Activated CD8-positive, alpha-beta T cell treated with anti-CD3 and anti-CD28 coated beads for 36 hours (primary cell): ENCODE data around the gene UBB. TPM values are rescaled to one million over a fixed set of nuclear protein-coding genes. Genes with fewer than 3 reads are reported as not detected.

ENCODE experiments used
- ATAC-seq: fragments of 200-7000 bp; cut with Tn5 transposase; one replicate; pipeline ENCODE4 v1.10.0; 2021; ENCODE audit warnings: mild to moderate bottlenecking, moderate library complexity
- CTCF ChIA-PET: fragments of 350-600 bp; sonication (Branson Sonifier 250); formaldehyde crosslinking; loops from one replicate; lab custom pipeline; 2021; ENCODE audit warnings: antibody characterized with exemption; lab: Charles Lee
- POLR2A ChIA-PET: fragments of 350-600 bp; sonication (Branson Sonifier 250); formaldehyde crosslinking; loops from one replicate; lab custom pipeline; 2021; ENCODE audit warnings: antibody characterized with exemption; lab: Charles Lee
- DNase-seq: peaks from one replicate; pipeline ENCODE4 v3.0.0-alpha.2; 2020
- H3K27ac Mint-ChIP-seq: one replicate; pipeline ENCODE4 v1.8.0; 2021; ENCODE audit warnings: mild to moderate bottlenecking, mixed read lengths
- H3K27me3 Mint-ChIP-seq: one replicate; pipeline ENCODE4 v1.8.0; 2021; ENCODE audit warnings: mixed read lengths
- H3K36me3 Mint-ChIP-seq: one replicate; pipeline ENCODE4 v1.8.0; 2021; ENCODE audit warnings: low read depth, mixed read lengths
- H3K4me1 Mint-ChIP-seq: one replicate; pipeline ENCODE4 v1.8.0; 2021; ENCODE audit warnings: low read depth, mixed read lengths
- H3K4me3 Mint-ChIP-seq: one replicate; pipeline ENCODE4 v1.8.0; 2021; ENCODE audit warnings: mild to moderate bottlenecking, moderate library complexity, mixed read lengths
- H3K9me3 Mint-ChIP-seq: one replicate; pipeline ENCODE4 v1.8.0; 2021; ENCODE audit warnings: mixed read lengths
- CTCF ChIP-seq: fragments of 200-600 bp; IDR thresholded peaks from one replicate; pipeline ENCODE4 v1.8.0; 2022; ENCODE audit warnings: antibody characterized with exemption, mild to moderate bottlenecking
- intact Hi-C: fragments of 100-400 bp; cut with micrococcal nuclease; formaldehyde crosslinking; loops from one replicate; pipeline ENCODE4 v1.10.0; 2022
- total RNA-seq, 2 experiments: library from RNA; stranded (reverse); gene quantifications; one replicate each; pipeline ENCODE4 v1.2.3, GENCODE V29; 2021

The UBB gene
- total RNA-seq, 2 experiments from 2014 or later: 1,334 to 1,337 TPM

- Mint-ChIP-seq H3K4me3 (no peak overlapping the region), H3K4me1 (peaks cover 15% of the 10 kb centered on the region), H3K36me3 (peaks cover 20% of the 10 kb centered on the region), H3K27me3 (peaks cover 2% of the 10 kb centered on the region), H3K27ac (no peak overlapping the region), H3K9me3 (no peaks in the 10 kb centered on the region)
- ChIA-PET POLR2A (interaction anchor here (1.1 kb wide), 1 partner anchor 59 kb away, joined by 5 read pairs; no protein-coding TSS in a partner anchor), CTCF (interaction anchor here (1.4 to 5.0 kb wide), 2 partner anchors 14 to 37 kb away, joined by 3 to 40 read pairs; no protein-coding TSS in a partner anchor)
- TF ChIP-seq CTCF: no peak
- ATAC-seq: no peak
- intact Hi-C loops: no loop called here
- DNase-seq: no peak
Measured at GRCh38 chr17:16377941-16378341, 3.0 kb upstream of the UBB start.

- no peaks in the 10 kb centered on the region for H3K9me3 Mint-ChIP-seq
- peaks cover 23% of the 10 kb centered on the region for H3K4me1 Mint-ChIP-seq
- TF ChIP-seq CTCF: no peak
- no peak overlapping the region for H3K4me3 Mint-ChIP-seq
- DNase-seq (no peak), ATAC-seq (no peak)
- H3K27me3 Mint-ChIP-seq: no peaks in the 10 kb centered on the region
- ChIA-PET POLR2A (interaction anchor here (0.6 to 1.1 kb wide), 3 partner anchors 58 to 132 kb away, joined by 3 to 5 read pairs (median 3); no protein-coding TSS in a partner anchor), CTCF (interaction anchor here (1.4 to 5.0 kb wide), 2 partner anchors 15 to 36 kb away, joined by 3 to 40 read pairs; no protein-coding TSS in a partner anchor)
- intact Hi-C loops: no loop called here
- H3K36me3 Mint-ChIP-seq: peaks cover 28% of the 10 kb centered on the region
- no peak overlapping the region for H3K27ac Mint-ChIP-seq
Measured at GRCh38 chr17:16378636-16379282, 2.1 kb upstream of the UBB start.

- no peak for TF ChIP-seq CTCF
- Mint-ChIP-seq H3K9me3 (no peaks in the 10 kb centered on the region), H3K36me3 (peaks cover 31% of the 10 kb centered on the region), H3K27me3 (no peaks in the 10 kb centered on the region), H3K4me3 (no peak overlapping the region), H3K27ac (no peak overlapping the region), H3K4me1 (peaks cover 32% of the 10 kb centered on the region)
- CTCF ChIA-PET: interaction anchor here (0.7 to 2.6 kb wide), 4 partner anchors 16 to 205 kb away, joined by 3 to 14 read pairs (median 4); no protein-coding TSS in a partner anchor
- POLR2A ChIA-PET: interaction anchor here (1.0 to 4.6 kb wide), 4 partner anchors 29 to 65 kb away, joined by 3 to 44 read pairs (median 5); partner anchors contain the start of gene TRPV2
- ATAC-seq (no peak), DNase-seq (no peak)
- intact Hi-C loops: loop anchor here (5.0 kb wide), 1 partner anchor 38 kb away; the partner anchor contains the start of gene TRPV2
Measured at GRCh38 chr17:16379654-16380053, 1.2 kb upstream of the UBB start.

GRCh38 chr17:16381496-16381820 lies 567 bp downstream of the UBB start:
- Mint-ChIP-seq H3K27ac (peak overlapping the region; percentile 95), H3K27me3 (no peaks in the 10 kb centered on the region), H3K9me3 (no peaks in the 10 kb centered on the region), H3K36me3 (peaks cover 31% of the 10 kb centered on the region), H3K4me1 (peaks cover 33% of the 10 kb centered on the region), H3K4me3 (peak overlapping the region; percentile 94)
- DNase-seq (no peak), ATAC-seq (peak; percentile 10)
- TF ChIP-seq CTCF: no peak
- CTCF ChIA-PET: interaction anchor here (2.6 to 4.2 kb wide), 2 partner anchors 17 to 34 kb away, joined by 14 to 31 read pairs; partner anchors contain the start of gene TRPV2
- intact Hi-C loops: loop anchor here (5.0 kb wide), 1 partner anchor 36 kb away; the partner anchor contains the start of gene TRPV2
- POLR2A ChIA-PET: interaction anchor here (1.0 to 4.6 kb wide), 12 partner anchors 9 to 166 kb away, joined by 3 to 44 read pairs (median 6); partner anchors contain the start of genes CENPV, NCOR1 and TRPV2
